NK-92 (cell line): ENCODE data around the gene USP21.
A peak's percentile ranks its signal among the peaks of the same experiment; 100 is the strongest.

Experiments
- DNase-seq: peaks from one replicate; lab custom pipeline; 2025; ENCODE audit not compliant: unreplicated experiment; lab: John Stamatoyannopoulos, UW

Gene USP21

DNA sequence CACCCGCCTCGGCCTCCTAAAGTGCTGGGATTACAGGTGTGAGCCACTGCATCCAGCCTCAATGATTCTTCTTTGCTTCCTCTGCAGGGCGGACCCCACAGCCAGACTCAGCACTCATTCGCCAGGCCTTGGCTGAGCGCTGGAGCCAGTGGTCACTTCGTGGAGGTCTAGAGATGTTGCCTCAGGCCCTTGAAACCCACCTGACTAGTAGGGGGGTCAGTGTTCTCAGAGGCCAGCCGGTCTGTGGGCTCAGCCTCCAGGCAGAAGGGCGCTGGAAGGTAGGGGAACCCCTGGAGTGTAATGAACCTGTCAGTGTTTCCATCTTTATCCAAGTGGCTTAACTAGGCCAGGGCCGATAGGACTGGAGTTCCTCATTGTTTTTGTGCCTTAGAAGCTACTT lies 9.6 kb downstream of the USP21 start:
- no peak for DNase-seq

DNA sequence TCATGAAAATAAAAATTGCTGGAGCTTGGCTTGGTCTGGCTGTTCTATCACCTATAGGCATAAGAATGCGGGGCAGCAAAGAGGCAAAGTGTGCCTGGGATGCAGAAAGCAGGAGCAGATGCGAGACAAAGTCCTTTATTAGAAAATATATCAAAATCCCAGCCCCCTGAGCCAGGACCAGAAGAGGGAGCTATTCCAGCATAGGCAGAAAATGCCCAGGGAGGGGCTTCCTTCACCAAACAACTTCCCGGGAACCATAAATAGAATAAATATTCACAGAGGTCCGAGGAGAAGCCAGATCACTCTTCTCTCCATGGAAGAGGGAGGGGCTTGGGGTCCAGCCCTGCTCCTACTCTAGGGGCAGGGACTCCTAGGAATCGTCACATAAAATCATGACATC lies 11.9 kb downstream of the USP21 start:
- DNase-seq, result no peak

GRCh38 chr1:161171696-161172095 lies 12.4 kb downstream of the USP21 start:
- DNase-seq, result no peak

DNA sequence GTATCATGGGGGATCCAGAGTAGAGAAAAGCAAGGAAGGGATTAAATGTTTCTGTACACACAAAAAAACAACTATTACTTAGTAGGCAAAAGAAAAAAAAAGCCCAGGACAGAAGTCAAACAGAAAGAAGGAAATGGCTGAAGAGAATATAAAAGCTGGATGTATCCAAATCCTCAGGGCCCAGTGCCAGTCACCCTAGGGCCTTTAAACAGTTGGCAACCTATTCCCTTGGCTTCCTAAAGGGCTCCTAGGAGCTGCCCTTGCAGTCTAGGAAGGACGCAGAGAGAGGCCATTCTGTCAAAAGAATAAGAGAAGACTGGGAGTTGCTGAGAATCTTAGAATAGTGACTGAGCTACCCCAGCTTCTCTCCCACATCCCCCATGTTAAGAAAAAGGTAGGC lies 13.0 kb downstream of the USP21 start:
- DNase-seq, result no peak

- no peak for DNase-seq
Observed at GRCh38 chr1:161172776-161173376, 13.6 kb downstream of the USP21 start.

GRCh38 chr1:161173711-161174110 lies 14.4 kb downstream of the USP21 start:
- DNase-seq, result no peak

GRCh38 chr1:161174911-161175310 lies 15.6 kb downstream of the USP21 start:
- DNase-seq, result no peak

DNA sequence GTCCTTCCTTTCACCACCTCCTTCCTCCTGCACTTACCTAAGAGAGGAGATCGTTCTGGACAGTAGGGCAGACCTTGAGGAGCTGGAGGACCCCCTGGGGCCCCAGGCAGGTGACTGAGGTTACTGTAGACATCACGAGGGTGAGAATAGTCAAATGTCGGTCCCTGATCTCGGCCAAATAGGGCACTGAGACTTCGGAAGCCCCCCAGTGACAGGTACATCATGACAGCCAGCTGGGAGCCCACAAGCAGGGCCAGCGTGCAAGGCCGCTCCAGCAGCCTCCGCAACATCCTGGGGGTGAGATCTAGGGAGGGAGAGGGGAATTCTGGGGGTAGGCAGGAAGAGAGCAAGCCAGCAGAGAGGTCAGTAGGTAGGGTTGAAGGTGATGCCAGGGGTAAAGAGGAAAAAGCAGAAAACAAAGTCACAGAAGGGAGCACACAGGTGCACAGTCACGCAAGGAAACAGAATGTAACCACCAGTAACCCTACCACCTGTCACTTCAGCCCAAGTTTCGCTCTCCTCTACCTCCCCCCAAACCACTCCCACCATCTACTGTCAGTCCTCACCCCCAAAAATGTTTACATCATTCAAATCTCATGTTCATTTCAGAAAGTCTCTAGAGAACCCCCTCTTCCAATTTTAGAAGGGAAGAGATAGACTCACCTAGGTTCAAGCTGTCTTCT lies 16.6 kb downstream of the USP21 start:
- no peak for DNase-seq

DNA sequence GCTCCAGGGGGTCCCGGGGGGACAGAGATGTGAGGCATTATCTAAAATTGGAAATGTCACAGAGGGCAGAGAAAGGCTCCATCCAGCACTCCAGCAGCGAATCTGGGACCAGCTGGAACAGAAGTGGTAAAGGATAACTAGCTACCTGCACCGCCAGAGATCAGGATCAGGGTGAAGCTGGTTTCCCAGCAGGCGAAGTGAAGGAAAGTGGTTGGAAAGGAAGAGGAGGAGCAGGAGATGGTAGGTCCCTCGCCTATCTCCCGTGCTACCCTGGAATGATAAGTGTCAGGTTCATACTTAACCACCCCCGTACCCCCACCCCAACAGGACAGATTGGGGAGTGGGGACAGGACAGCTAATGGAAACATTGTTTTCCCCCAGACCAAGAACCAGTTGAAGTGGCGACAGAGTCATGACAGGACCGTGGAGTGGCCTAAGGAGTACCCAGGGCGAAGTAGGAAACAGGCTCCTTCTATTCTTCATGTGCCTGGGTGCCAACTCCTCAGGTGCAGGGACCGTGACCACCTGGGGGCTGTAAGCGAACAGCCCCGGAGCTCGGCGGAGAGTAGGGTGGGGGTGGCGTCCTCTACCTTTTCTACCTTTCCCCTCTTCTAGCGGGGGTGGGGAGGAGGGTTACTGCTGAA lies 17.3 kb downstream of the USP21 start:
- DNase-seq, result no peak

GRCh38 chr1:161177112-161177935 lies 18.0 kb downstream of the USP21 start, which contains the start of gene B4GALT3:
TSS of gene B4GALT3 (minus strand) at chr1:161177507. CDS start at chr1:161176060, 1,447 bp downstream.
- DNase-seq, result peak; percentile 38

DNA sequence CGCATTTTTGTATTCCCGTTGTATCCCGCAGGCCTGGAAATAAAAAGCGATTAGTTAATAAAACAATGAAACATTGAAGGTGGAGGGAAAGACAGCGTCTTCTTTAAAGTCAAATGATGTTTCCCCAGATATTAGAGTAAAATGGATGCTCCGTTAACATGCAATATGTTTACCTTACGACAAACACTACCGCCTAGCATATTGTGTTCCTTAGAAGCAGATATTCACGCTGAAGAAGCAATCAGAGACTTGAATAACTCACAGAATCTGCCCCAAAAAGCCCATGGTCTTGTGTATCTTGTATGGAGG lies 18.6 kb downstream of the USP21 start:
- no peak for DNase-seq

DNA sequence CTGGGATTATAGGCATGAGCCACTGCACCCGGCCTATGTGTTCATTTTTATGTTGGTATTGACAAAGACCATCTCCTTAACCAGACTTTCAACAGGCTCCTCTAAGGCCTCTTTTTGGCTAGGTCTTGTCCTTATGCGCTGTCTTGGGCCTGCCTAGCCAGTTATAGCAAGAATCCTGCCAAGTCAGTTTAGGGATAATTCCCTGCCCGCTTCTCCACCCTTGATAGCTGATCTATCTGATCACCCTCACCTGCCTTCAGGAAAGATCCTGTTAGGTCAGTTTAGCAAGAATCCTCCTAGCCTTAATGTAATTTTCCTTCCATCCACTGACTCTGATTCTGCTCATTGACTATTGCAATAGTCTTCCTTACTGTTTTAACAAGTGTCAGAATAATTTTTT lies 20.4 kb downstream of the USP21 start:
- no peak for DNase-seq

- no peak for DNase-seq
Observed at GRCh38 chr1:161180639-161181038, 21.3 kb downstream of the USP21 start.

- no peak for DNase-seq
Observed at GRCh38 chr1:161182214-161182613, 22.9 kb downstream of the USP21 start.

GRCh38 chr1:161185282-161185682 lies 26.0 kb downstream of the USP21 start:
- no peak for DNase-seq

DNA sequence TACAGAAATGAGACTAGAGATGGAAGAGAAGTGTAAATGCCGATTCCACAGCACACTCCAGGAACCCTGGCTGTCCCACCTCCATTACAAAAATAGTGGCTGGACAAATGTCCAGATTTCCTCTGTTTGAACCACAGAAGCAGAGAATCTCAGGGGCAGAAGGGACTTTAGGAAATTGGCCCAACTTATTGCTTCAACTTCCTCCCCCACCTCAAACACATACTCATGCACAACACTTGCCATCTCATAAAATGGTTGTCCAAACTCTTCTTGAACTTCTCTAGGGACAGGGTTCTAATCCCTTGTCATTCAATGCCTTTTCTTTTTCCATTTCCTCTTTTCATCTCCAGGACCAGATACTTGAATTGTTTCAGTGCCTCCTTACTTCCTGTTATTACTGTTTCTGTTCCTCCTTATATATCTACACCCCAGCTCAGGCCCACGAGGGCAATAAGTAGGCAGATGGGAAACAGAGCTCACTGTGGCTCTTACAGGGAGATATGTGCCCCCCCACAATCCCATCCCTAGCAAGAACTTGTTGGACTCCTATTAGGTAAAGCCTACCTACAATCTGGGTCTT lies 26.5 kb downstream of the USP21 start:
- DNase-seq, result no peak

DNA sequence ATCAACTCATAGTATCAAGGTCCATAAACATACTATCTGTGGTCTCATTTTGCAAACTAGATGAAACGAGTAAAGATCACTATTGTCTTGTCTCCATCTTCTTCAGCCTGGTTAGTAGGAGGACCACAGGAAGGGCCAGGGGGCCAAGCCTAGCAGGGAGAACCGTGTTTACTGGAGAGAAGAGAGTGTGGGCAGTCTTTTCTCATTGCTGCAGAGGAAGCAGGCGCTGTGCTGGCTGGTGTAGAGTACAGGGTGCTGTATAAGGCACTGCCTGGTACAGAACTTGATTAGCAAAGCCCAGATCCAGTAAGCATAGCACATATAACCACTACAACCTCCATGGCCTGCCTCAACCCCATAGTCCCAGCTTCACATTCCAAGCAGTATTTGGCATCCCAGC lies 28.0 kb downstream of the USP21 start:
- DNase-seq, result no peak

- DNase-seq, result no peak
Observed at GRCh38 chr1:161188381-161188780, 29.1 kb downstream of the USP21 start.

DNA sequence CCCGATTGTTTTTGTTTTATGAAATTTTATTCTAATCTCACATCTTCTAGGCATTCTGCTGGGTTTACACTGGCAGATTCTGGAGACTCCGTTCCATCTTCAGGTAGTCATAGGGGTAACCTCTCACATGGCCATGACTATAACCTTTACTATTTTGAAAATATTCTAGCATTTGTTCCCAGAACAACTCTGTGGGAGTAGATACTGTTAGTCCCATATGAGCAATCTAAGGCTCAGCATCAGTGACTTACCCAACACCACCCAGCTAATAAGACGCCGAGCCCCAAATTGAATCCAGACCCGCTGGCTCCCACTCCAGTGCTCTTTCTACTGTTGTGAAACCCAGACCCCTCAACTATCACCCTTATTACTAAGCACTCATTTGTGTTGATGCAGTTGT lies 29.7 kb downstream of the USP21 start:
- DNase-seq, result no peak

GRCh38 chr1:161190962-161191521 lies 31.7 kb downstream of the USP21 start:
- no peak for DNase-seq

GRCh38 chr1:161191971-161192370 lies 32.7 kb downstream of the USP21 start:
- DNase-seq, result no peak
